Stimulated activated CD4-positive, alpha-beta T cell treated with anti-CD3 and anti-CD28 coated beads, Interleukin-4, amount 100 ng/mL, for 1 hour (primary cell): ENCODE data around the gene GRIN3B.

ENCODE experiments used
- DNase-seq: peaks from one replicate; pipeline ENCODE4 v3.0.0-alpha.2; 2020

The GRIN3B gene

DNA sequence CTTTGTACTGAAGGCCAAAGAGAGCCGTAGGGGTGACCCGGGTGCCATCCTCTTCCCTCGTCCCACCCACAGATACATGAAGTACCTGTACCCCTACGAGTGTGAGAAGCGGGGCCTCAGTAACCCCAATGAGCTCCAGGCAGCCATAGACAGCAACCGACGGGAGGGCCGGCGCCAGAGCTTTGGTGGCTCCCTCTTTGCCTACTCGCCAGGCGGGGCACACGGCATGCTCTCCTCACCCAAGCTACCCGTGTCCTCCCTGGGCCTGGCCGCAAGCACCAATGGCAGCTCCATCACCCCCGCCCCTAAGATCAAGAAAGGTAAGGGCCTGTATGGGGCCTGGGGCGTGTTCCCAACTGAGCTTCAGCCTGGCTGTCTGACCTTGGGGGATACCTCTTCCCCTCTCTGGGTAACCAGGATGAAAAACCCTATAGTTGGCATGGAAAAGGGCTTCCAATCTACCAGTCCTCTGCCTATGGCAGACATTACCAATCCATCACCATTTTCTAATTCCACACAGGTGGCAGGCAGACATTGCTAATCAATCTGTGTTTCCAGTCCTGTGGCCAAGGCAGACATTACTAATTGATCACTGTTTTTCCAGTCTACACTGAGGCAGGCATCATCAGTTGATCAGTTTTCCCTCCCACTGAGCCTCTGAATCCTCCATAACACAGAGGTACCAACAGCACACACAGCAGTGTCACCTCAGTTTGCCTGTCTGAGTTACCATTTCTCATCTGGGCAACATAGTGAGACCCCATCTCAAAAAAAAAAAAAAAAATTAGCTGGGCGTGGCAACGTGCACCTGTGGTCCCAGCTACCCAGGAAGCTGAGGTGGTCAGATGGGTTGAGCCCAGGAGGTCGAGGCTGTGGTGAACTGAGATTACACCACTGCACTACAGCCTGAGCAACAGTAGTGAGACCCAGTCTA, 35.2 kb upstream of the GRIN3B start:
- DNase-seq, result no peak

DNA sequence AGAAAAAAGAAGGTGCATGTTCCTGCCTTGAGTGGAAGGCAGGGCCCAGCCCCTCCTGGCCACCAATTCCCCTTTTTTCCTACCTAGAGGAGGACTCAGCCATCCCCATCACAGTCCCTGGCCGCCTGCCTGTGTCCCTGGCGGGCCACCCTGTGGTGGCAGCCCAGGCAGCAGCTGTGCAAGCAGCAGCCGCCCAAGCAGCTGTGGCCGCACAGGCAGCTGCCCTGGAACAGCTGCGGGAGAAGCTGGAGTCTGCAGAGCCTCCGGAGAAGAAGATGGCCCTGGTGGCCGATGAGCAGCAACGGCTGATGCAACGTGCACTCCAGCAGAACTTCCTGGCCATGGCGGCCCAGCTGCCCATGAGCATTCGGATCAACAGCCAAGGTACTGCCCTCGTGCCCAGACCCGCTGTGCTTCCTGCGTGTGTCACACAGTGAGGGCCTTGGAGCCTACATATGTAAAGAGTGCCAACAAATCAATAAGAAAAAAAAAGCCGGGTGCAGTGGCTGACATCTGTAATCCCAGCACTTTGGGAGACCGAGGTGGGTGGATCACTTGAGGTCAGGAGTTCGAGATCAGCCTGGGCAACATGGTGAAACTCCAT, 33.6 kb upstream of the GRIN3B start:
- no peak for DNase-seq

DNA sequence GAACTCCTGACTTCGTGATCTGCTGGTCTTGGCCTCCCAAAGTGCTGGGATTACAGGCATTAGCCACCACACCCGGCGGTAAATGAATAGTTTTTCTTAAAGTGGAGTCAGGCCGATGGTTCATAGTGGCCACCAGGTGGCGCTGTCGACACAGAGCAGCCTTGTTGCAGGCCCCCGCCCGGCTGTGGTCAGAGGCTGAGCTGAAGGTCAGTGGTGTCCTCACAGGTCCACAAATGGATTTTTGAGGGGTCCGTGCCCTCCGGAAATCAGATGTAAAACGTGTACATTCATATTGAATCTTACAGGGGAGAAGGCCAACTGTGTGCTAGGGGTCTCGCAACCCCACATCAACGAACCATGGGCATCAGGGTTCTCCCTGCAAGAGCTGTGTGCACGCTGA, 29.5 kb upstream of the GRIN3B start:
- DNase-seq, result no peak

DNA sequence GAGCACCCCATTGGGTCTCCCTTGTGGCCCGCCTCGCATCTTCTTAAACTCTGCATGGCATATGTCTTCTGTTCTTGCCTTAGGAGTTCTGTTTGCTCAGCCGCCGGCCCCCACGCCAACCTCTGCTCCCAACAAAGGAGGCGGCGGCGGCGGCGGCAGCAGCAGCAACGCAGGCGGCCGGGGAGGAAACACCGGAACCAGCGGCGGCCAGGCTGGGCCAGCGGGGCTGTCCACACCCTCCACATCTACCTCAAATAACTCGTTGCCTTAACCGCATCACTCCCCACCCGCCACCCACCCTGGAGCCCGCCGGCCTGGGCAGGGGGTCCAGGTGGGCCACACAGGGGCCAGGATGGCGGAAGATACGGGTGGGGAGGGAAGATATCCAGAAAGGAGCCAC, 28.4 kb upstream of the GRIN3B start:
- no peak for DNase-seq

DNA sequence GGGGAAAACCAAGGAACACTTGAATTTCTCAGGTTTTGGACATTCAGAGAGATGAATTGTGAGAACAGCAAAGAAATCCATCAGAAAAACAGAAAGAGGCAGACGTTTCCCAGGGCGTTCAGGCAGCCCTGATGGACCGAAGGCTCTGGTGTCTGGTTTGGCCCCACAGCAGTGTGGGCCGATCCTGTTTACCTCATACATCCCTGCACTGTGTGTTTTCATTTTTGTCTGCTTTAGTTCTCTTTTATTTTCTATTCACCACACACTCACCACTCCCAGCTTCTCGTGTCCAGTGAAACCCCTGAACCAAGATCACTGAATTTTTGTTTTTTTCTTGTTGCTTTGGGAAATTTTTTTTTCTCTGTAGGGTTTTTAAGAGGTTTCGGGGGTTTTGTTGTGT, 27.9 kb upstream of the GRIN3B start:
- DNase-seq, result no peak

DNA sequence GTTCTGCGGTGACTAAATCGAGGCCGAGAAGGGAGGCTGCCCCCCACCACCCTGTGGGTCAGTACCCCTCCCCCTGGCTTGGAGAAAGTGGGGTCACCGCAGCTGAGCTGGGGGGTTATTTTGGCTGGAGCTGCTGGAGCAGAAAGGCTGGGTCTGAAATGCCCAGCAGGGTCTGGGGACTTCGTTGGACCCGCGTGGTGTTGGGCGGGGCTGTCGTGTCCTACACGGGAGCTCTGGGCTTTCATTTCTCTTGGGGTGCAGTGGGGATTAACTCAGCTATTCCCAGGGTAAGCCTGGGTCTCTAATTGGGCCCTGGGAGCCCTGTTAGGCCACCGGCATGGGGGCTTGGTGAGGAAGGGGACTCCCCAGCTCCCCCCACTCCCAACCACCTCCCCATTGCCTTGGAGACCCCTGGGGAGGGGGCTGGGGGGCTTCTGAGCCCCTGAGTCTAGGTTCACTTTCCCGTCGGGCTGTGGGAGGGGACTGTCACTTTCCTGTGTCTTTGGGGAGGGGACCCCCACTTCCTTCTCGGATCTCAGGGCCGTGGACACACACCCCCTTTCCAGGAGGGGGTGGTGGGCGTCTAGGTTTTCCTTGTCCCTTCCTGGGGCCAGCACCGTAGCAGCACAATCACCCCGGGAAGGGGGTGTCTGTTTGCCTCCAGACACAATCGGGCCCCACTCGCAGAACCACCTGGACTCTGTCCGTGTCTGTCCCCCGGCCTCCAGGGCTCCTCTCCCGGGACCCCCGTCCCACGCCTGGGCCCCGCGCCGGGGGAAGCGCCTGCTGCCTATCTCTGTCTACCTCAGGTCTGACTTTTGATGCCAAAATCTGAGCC, 26.3 kb upstream of the GRIN3B start:
- no peak for DNase-seq

DNA sequence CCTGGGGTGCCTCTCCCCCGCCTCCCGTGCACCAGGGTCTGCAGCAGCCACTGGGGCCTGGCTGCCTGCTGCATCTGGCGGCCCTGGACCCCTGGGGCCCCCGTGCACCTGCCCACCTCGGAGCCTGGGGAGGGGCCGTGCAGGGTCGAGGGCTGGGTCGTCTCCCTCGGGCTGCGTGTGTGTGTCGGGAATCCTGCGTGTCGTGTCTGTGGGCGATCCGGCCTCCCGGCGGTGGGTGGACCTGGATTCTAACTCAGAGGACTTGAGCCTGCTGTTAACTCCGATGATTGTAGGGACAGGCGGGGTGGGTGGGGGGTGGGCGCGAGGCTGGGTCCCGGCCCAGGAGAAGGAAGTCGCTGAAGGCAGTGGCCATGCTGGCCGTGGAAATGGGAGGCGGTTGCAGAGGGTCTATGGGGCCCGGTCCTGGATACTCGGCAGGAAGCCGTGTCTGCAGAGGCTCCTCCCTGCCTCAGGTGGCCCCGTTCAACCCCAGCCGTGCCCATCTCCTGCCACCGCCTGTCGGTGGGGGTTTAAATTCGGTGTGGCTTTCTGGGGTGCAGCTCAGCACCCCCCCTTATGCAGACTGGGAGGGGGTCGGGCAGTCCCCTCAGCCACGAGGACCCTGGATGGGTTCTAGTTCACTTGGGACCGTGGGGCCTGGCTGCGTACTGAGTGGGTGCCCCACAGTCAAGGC, 25.5 kb upstream of the GRIN3B start:
- no peak for DNase-seq

DNA sequence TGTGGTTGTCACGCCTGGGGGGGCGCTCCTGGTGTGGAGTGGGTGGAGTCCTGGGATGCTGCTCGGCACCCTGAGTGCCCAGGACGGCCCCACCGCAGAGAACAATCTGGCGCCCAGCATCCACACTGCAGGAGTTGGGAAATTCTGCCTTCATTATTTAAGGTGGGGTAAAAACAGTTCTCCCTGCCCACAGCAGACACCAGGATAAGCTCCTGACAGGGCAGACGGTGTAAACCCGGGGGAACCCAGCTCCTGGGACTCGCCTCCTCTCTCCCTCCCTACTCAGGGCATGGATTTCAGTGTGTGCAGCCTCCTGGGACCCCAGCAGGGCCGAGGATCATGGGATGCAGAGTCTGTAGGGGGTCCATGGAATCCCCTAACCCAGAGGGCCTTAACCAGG, 23.7 kb upstream of the GRIN3B start:
- DNase-seq, result no peak

DNA sequence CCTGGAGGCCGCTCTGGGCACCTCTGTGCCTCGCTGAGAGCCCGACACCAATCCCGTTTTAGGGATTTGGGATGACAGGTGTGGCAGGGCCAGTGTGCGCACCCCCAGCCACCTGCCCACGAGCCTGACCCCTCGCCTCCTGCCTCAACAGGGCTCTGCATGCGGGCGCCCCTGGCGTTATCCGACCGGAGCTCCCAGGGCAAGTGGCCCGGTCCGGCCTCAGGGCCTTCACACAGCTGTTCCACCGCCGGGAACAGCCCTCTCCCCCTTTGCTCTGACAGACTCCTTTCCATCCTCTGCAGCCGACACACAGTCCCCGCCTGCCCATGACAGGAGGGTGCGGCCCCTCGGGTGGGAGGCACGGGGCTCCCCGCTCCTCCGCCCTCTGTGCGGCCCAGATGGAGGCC, 23.2 kb upstream of the GRIN3B start:
- no peak for DNase-seq

DNA sequence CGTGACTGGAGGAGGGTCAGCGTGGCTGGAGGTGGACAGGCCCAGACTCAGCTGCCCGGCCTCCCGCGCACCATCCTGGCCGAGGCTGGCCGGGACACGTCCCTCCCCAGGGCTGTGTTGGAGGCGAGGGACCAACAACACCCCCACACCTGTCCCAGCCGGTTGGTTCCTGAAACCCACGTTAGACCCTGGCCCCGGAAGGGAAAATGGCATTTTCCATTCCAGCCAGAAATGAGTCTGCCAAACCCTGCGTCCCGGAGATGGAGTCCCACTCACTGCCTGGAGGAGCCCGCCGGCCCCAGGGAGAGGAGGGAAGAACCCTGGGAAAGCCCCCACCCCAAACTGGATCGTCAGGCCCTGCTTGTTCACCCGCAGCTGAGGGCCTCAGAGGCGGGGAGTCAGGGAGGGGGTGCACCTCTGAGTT, 20.9 kb upstream of the GRIN3B start:
- no peak for DNase-seq

DNA sequence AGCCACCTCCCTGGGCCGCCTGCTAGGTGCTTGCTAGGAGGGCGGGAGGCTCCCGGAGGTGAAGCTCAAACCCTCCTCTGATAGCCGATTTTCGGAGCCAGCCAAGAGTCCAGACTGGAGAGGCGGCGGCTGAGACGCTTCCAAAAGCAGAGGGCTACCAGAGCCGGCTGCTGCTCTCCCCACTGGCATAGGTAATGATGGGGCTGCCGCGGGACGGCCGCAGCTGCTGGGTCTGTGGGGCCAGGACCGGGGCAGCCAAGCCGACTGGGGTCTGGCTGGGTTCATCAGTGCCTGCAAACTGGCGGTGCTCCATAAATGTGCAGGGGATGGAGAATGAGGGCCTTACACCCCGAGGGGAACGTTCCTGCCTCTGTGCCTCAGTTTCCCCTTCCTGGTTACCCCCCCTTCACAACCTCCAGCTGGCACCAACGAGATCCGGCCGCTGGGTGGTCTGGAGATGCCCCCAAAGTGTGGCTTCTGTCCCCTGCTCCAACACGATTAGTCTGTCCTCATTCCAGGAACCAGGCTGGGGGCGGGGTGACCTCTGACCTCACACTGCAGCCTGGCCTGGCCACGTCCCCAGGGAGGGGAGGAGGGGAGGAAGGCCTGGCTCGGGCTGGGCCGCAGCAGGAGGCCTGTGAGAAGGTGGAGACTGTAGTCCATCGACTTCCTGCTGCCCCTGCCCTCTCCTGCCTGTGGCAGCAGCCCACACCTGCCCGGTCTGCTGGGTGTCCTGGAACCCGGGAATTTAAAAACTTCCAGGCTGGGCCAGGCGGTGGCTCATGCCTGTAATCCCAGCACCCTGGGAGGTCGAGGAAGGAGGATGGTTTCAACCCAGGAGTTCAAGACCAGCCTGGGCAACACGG, 19.9 kb upstream of the GRIN3B start:
- no peak for DNase-seq

DNA sequence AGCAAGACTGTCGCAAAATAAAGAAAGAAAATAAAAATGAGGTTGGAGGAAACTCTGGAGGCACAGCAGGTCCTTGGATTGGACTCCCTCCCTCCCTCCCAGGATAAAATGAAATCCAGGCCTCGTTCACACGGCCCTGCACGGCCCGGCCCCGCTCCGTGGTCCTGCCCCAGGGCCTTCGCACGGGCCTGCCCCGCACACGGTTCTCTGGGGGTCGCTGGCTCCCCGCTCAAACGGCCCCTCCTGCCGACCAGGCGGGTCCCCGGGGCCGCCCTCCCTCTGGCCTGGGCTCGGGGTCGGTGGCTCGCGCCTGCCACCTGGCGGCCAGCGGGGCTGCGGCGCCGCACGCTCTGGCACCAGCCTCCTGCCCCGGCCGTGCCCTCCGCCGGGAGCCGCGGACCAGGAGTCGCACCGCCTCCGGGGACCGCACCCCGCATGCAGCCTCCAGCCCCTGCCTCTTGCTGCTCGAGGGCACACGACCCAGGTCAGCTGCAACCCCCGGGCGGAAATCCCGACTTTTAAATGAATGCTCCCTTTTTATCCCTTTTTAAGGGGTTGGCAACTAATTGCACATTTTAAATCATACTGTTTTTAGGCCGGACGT, 17.6 kb upstream of the GRIN3B start:
- DNase-seq, result peak; percentile 80

DNA sequence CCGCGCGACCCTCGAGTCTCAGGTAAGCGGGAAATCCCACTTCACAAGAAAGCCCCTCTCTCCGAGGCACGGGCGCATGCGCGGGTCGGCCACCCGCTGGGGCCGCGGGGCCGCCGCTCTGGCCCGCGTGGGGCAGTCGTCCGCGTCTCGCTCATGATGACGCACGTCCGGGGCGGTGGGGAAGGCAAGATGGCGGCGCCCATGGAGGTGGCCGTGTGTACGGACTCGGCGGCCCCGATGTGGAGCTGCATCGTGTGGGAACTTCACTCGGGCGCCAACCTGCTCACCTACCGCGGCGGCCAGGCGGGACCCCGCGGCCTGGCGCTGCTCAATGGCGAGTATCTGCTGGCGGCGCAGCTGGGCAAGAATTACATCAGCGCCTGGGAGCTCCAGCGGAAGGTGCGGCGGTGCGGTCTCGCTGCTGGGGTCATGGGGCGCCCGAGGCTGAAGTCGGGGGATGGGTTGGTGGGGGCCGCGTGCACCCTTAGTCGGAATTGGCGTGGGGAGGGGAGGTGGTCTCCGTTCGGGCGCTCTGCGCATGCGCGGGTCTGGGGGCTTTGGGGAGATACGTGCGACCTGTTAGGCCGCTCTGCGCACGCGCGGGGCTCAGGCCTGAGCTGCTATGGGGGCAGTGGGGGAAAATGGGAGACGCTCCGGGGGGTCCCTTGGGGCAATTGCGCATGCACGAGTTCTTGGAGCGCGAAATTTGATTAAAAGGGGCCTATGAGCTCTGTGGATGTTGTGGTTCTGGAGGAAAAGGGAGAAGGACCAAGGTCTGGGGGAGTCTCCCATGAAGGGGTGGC, 15.9 kb upstream of the GRIN3B start, which contains the start of gene WDR18:
WDR18 (plus strand) TSS at position 181 of the 803 bp plus-strand sequence; CDS start at position 190, 9 bp downstream.
- peak; percentile 91 for DNase-seq

DNA sequence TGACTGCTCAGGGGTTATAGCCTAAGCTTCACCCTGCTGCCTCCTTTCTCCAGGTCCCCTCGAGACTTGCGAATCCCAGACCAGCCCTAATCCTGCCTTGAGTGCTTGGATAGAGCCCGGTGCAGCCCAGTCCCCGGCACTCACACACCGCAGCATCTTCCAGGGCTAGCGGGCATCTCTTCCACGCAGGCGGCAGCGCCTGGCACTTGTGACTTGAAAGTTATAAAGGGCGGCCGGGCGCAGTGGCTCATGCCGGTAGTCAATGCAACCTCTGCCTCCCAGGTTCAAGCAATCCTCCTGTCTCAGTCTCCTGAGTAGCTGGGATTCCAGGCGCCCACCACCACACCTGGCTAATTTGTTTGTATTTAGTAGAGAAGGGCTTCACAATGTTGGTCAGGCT, 14.1 kb upstream of the GRIN3B start:
- DNase-seq, result no peak

DNA sequence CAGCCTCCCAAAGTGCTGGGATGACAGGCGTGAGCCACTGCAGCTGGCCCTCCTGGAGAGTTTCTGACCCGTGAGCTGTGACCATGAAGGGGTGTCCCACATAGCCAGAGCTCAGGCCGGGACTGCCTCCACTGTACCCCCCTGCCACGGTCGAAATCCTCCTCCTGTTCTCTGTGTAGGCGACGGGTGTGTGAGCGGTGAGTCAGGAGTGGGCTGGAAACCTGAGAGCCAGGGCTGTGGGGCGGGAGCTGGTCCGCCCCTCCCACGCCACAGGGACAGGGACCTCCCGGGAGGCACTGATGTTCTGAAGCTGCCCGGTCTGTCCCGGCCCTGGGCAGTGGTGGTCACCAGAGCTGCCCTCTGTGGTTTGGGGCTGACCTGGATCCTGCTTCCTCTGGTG, 12.1 kb upstream of the GRIN3B start:
- DNase-seq, result no peak

DNA sequence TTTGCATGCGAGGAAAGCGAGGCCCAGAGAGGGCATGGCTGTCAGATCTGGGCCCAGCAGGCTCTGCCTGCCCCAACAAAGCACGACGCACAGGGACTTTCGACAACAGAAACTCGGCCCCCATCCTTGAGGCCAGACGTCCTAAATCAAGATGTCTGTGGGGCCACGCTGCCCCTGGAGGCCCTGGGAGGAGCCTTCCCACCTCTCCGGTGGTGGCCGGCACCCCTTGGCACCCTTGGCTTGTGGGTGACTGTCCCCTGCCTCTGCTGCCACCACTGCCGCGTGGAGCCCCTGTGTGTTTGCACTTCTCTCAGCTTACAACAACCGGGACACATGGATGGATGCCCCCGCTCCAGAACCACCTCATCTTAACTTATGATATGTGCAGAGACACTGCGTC, 11.7 kb upstream of the GRIN3B start:
- DNase-seq, result no peak

DNA sequence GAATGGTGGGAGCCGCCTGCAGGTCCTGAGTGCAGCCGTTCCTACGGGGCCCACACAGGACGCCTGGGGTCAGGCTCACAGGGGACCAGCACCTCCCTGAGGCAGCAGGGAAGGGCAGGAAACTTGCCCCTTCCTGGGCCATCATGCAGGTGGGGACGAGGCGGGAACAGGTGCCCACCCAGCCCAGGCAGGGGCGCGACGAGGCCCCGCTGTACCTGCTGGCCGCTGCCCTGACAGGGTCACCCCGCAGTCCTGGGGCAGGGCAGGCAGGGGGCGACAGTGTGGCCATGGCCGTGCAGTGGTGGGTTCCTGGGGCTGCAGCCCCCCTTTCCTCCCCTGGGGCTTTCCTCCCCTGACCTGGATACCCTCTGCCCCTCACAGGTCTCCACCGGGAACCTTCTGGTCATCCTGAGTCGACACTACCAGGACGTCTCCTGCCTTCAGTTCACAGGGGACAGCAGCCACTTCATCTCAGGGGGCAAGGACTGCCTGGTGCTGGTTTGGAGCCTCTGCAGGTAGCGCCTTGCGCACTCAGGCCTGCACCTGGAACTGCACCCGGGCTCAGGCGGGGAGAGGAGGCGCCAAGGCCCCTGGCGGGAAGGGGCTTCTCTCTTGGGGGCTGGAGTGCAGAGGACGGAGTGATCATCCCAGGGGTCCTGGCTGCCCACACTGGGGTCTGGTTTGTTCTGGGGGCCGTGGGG, 10.7 kb upstream of the GRIN3B start:
- no peak for DNase-seq

DNA sequence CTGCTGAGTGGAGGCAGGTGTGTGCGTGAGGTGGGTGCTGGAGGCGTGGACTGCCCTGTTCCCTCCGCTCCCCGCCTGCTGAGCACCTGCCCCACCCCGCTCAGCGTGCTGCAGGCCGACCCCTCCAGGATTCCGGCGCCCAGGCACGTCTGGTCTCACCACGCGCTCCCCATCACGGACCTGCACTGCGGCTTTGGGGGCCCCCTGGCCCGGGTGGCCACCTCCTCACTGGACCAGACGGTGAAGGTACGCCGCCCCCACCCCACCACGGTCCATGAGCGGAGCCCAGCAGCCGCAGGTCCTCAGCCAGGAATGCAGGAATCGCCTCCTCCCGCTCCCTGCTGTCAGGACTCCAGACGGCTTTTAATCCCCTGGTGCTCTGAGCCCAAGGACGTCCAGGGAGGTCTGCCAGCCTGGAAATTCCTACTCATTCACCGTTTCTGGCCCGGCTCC, 10.1 kb upstream of the GRIN3B start:
- DNase-seq, result no peak

DNA sequence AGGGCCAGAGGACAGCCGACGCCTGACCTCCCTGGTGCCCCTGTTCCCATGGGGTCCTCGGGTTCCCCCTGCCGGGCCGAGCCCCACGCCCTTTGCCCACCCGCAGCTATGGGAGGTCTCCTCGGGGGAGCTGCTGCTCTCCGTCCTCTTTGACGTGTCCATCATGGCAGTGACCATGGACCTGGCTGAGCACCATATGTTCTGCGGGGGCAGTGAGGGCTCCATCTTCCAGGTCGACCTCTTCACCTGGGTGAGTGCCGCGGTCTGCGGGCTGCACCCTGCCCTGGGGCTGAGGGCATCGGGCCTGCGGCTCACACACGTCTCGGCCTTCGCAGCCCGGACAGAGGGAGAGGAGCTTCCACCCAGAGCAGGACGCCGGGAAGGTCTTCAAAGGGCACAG, 9.5 kb upstream of the GRIN3B start:
- no peak for DNase-seq
